Gastrocnemius medialis (tissue), 4 donors: Measurements from ENCODE around the gene CAMTA1.

Experiments used
- CTCF ChIP-seq, 5 experiments: fragments of 450-650 bp in 3 of 5; fragments of 200-600 bp in 2 of 5; sonication (generic) in 2 of 5; IDR thresholded peaks in 4 of 5; conservative IDR thresholded peaks in 1 of 5; 1 replicate in 4 of 5; 2 replicates in 1 of 5; pipeline ENCODE4 v1.5.1; 2016 to 2019; ENCODE audit warnings: antibody characterized with exemption in 5 of 5, mild to moderate bottlenecking in 3 of 5, moderate library complexity in 3 of 5
- POLR2A ChIP-seq, 2 donors: fragments of 450-650 bp; IDR thresholded peaks; one replicate each; pipeline ENCODE4 v1.6.1; 2017; ENCODE audit warnings: antibody characterized with exemption in 2 of 2, mild to moderate bottlenecking in 2 of 2, moderate library complexity in 2 of 2

- TF ChIP-seq CTCF (IDR thresholded peaks at IDR 0.05 in 4 of 5, conservative IDR thresholded peaks at IDR 0.05 in 1 of 5) (no peak), POLR2A (IDR thresholded peaks at IDR 0.05) (no peak)
Observed at GRCh38 chr1:7686301-7686850, 901.1 kb downstream of the CAMTA1 start.
